GM12878 (cell line): ENCODE results near the gene COL4A2. TPM values are rescaled to one million over a fixed set of nuclear protein-coding genes. Genes with fewer than 3 reads are reported as not detected.

Experiments
- ATAC-seq: fragments of 200-7000 bp; cut with Tn5 transposase; 3 replicates; pipeline ENCODE4 v1.9.1; 2020; ENCODE audit warnings: mild to moderate bottlenecking, moderate library complexity
- BruUV-seq: library from RNA; stranded (reverse); fragments of 400-500 nt; replicated peaks from 2 replicates; lab custom pipeline; 2021; lab: Mats Ljungman, UMichigan
- CTCF ChIA-PET: fragments of 300-600 bp; sonication (Branson Sonifier 250); formaldehyde crosslinking; extraction: SDS; loops from one replicate; lab custom pipeline; 2021; ENCODE audit warnings: inconsistent platforms; lab: Yijun Ruan, JAX
- POLR2A ChIA-PET: fragments of 350-600 bp; formaldehyde crosslinking; extraction: SDS; loops from one replicate; lab custom pipeline; 2021; ENCODE audit warnings: inconsistent platforms; lab: Charles Lee
- RAD21 ChIA-PET: fragments of 300-600 bp; sonication (Branson Sonifier 250); formaldehyde crosslinking; loops from one replicate; lab custom pipeline; 2023; ENCODE audit warnings: antibody characterized with exemption; ENCODE audit not compliant: unreplicated experiment; lab: Charles Lee
- SMC1A ChIA-PET: fragments of 300-600 bp; sonication (Branson Sonifier 250); formaldehyde crosslinking; loops from one replicate; lab custom pipeline; 2023; ENCODE audit not compliant: unreplicated experiment, uncharacterized antibody; lab: Charles Lee
- DNase-seq: peaks from one replicate; pipeline ENCODE4 v3.0.0-alpha.2; 2011; ENCODE audit warnings: low read depth, low spot score
- FAIRE-seq: peaks from 3 replicates; lab custom pipeline; 2011; peaks lifted over from hg19 to GRCh38; lab: Jason Lieb, UNC
- H2AFZ ChIP-seq: 2 replicates; pipeline ENCODE4 v1.6.0; 2011; ENCODE audit warnings: low read depth, low read length, control low read depth; ENCODE audit not compliant: control insufficient read depth
- H3K27ac ChIP-seq: 2 replicates; pipeline ENCODE4 v1.5.1; 2011; ENCODE audit warnings: control low read depth; ENCODE audit not compliant: control insufficient read depth, insufficient read depth
- H3K27me3 ChIP-seq, 2 experiments: replicated peaks in 1 of 2; 2 replicates each; pipeline versions ENCODE4 v1.6.0 to v1.6.1; 2011; ENCODE audit warnings: low read length in 1 of 2; ENCODE audit not compliant: control insufficient read depth in 2 of 2, insufficient read depth in 2 of 2
- H3K36me3 ChIP-seq, 2 experiments: 2 replicates each; pipeline ENCODE4 v1.5.1; 2011; ENCODE audit warnings: low read length in 1 of 2; ENCODE audit not compliant: control insufficient read depth in 2 of 2, insufficient read depth in 2 of 2
- H3K4me1 ChIP-seq: 2 replicates; pipeline ENCODE4 v1.6.1; 2011; ENCODE audit warnings: mild to moderate bottlenecking, low read length, moderate library complexity, mixed read lengths; ENCODE audit not compliant: control insufficient read depth, insufficient read depth
- H3K4me2 ChIP-seq: 2 replicates; pipeline ENCODE4 v1.6.0; 2011; ENCODE audit warnings: control low read depth; ENCODE audit not compliant: control insufficient read depth, insufficient read depth
- H3K4me3 ChIP-seq: fragments of 200-600 bp; sonication (generic); 2 replicates; pipeline ENCODE4 v1.5.1; 2016
- H3K79me2 ChIP-seq: 2 replicates; pipeline ENCODE4 v1.6.0; 2011; ENCODE audit warnings: low read length; ENCODE audit not compliant: control insufficient read depth, insufficient read depth
- H3K9ac ChIP-seq: 2 replicates; pipeline ENCODE4 v1.8.0; 2011; ENCODE audit warnings: low read length, control low read depth, mixed read lengths; ENCODE audit not compliant: control insufficient read depth, insufficient read depth
- H3K9me3 ChIP-seq: replicated peaks from 3 replicates; pipeline ENCODE4 v1.5.1; 2011; ENCODE audit warnings: mild to moderate bottlenecking, low read length; ENCODE audit not compliant: control insufficient read depth, insufficient read depth
- H4K20me1 ChIP-seq: 2 replicates; pipeline ENCODE4 v1.6.0; 2011; ENCODE audit not compliant: control insufficient read depth, insufficient read depth
- NBN ChIP-seq: fragments of 450-650 bp; IDR thresholded peaks from 2 replicates; pipeline ENCODE4 v1.6.1; 2016
- NFYB ChIP-seq: IDR thresholded peaks from 2 replicates; pipeline ENCODE4 v1.6.1; 2011; ENCODE audit warnings: low read depth, mild to moderate bottlenecking, low read length, improper control_type of control experiment, moderate library complexity; ENCODE audit not compliant: insufficient read depth
- POLR2AphosphoS5 ChIP-seq: IDR thresholded peaks from 2 replicates; pipeline ENCODE4 v1.6.1; 2011; ENCODE audit warnings: mild to moderate bottlenecking, low read length, inconsistent platforms
- SMARCA5 ChIP-seq: fragments of 450-650 bp; IDR thresholded peaks from 2 replicates; pipeline ENCODE4 v1.6.1; 2017; ENCODE audit warnings: mild to moderate bottlenecking
- SUZ12 ChIP-seq: fragments of 200-600 bp; sonication (generic); IDR thresholded peaks from one replicate; pipeline ENCODE4 v1.6.1; 2018; ENCODE audit warnings: antibody characterized with exemption, mild to moderate bottlenecking; ENCODE audit not compliant: unreplicated experiment
- WGBS: methylation state at CpG from one replicate; pipeline ENCODE4 v1.1.6; 2016; ENCODE audit warnings: low lambda C conversion rate; ENCODE audit not compliant: insufficient replicate concordance, insufficient coverage; ENCODE audit errors: missing lambda C conversion rate; 5-methylcytosine and 5-hydroxymethylcytosine counted together
- in situ Hi-C: fragments of 300-500 bp; cut with MboI; formaldehyde crosslinking; loops from 9 replicates; pipeline ENCODE4 v1.14.3; 2018; ENCODE audit warnings: mixed read lengths
- intact Hi-C: fragments of 100-400 bp; cut with micrococcal nuclease; formaldehyde crosslinking; loops from one replicate; pipeline ENCODE4 v1.14.2; 2022; ENCODE audit not compliant: unreplicated experiment
- polyA plus RNA-seq, 11 experiments: library from polyadenylated mRNA; depleted of rRNA in 4 of 11; unstranded in 6 of 11; stranded (reverse) in 5 of 11; fragments of >200 nt; fragmentation: Nextera tagmentation in 4 of 11; fragmentation: Illumina TruSeq in 1 of 11; extraction: Ambion mirVana in 4 of 11; extraction: Trizol in 1 of 11; gene quantifications; 1 replicate in 1 of 11; 2 replicates in 10 of 11; pipeline versions ENCODE4 v1.2.1 to v1.2.3, GENCODE V29; 2011 to 2016; ENCODE audit warnings: inconsistent platforms in 2 of 11, missing spikeins in 2 of 11, low read depth in 1 of 11
- total RNA-seq, 4 experiments: library from RNA; depleted of rRNA in 3 of 4; stranded (reverse); fragments of >200 nt in 3 of 4; fragmentation: Illumina TruSeq in 1 of 4; extraction: Trizol in 1 of 4; gene quantifications; 2 replicates each; pipeline versions ENCODE4 v1.2.1 to v1.2.3, GENCODE V29; 2013 to 2021
- TF ChIP-seq, protein P1 (sequence below), 3 experiments: IDR thresholded peaks in 2 of 3; conservative IDR thresholded peaks in 1 of 3; 2 replicates each; pipeline ENCODE4 v1.5.1; 2011; ENCODE audit warnings: low read depth in 3 of 3, low read length in 3 of 3, mild to moderate bottlenecking in 3 of 3, control low read depth in 2 of 3, moderate library complexity in 2 of 3, inconsistent platforms in 1 of 3, mixed read lengths in 1 of 3; ENCODE audit not compliant: control insufficient read depth in 2 of 3, insufficient read depth in 1 of 3; ENCODE audit errors: extremely low read depth in 1 of 3
- TF ChIP-seq, protein P2 (sequence below): fragments of 450-650 bp; IDR thresholded peaks from 2 replicates; pipeline ENCODE4 v1.6.1; 2017; ENCODE audit warnings: antibody characterized with exemption, mild to moderate bottlenecking, moderate library complexity

The COL4A2 gene
- total and polyA plus RNA-seq, 10 of the 15 experiments (the other 5 are each of a cell fraction or from before 2014, with no cell fraction given): 0.16 to 1.6 (median 0.62) TPM; not detected in 3

DNA sequence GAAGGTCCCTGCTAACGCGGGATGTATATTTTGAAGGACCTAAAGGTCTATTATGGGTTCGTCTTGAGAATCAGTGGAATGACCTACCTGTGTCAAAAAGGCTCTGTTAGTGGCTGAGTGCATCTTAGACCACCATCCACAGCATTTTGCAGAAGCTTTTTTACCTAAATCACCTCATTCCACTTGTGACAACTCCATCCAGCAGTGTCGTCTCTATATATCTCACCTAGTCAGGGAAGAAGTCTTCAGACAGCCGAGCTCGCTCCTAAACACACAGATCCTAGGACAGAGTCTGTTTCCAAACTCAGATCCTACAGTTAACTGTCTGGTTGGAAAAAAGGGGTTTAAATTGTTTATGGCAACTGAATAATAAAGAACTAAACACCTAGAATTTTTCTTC lies 33.8 kb upstream of the COL4A2 start (continued):
- TF ChIP-seq NBN: no peak
- TF ChIP-seq SUZ12: no peak
- TF ChIP-seq SMARCA5: no peak
- TF ChIP-seq NFYB: no peak
- no peak for TF ChIP-seq POLR2AphosphoS5

DNA sequence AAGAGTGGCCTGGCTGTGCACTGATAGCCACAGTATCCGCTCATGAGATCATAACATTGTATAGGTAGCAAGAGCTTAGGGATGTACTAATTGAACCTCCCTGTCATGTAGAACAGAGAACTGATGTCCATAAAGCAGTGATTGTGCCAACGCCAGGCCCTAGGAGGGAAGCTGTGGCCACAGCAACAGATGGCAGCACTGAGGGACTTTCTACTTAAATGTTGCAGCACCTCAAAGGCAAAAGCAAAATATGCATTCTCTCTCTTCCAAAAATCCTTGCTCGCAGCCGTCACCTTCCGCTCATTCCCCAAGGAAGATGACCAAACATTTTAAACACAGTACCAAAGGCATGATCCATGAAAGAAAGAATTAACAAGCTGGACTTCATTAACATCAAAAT lies 32.4 kb upstream of the COL4A2 start:
- no peak overlapping the region for H3K27ac ChIP-seq
- TF ChIP-seq, protein P1, sequence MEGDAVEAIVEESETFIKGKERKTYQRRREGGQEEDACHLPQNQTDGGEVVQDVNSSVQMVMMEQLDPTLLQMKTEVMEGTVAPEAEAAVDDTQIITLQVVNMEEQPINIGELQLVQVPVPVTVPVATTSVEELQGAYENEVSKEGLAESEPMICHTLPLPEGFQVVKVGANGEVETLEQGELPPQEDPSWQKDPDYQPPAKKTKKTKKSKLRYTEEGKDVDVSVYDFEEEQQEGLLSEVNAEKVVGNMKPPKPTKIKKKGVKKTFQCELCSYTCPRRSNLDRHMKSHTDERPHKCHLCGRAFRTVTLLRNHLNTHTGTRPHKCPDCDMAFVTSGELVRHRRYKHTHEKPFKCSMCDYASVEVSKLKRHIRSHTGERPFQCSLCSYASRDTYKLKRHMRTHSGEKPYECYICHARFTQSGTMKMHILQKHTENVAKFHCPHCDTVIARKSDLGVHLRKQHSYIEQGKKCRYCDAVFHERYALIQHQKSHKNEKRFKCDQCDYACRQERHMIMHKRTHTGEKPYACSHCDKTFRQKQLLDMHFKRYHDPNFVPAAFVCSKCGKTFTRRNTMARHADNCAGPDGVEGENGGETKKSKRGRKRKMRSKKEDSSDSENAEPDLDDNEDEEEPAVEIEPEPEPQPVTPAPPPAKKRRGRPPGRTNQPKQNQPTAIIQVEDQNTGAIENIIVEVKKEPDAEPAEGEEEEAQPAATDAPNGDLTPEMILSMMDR (IDR thresholded peaks at IDR 0.05 in 2 of 3, conservative IDR thresholded peaks at IDR 0.05 in 1 of 3; ENCODE audit: control insufficient read depth in 2 of 3, extremely low read depth in 1 of 3, insufficient read depth in 1 of 3, low read depth in 3 of 3, low read length in 3 of 3): 0 out of 6 replicates have a peak, but pooled peaks of 1 of the 3 experiments have one; percentile 9
- TF ChIP-seq, protein P2, sequence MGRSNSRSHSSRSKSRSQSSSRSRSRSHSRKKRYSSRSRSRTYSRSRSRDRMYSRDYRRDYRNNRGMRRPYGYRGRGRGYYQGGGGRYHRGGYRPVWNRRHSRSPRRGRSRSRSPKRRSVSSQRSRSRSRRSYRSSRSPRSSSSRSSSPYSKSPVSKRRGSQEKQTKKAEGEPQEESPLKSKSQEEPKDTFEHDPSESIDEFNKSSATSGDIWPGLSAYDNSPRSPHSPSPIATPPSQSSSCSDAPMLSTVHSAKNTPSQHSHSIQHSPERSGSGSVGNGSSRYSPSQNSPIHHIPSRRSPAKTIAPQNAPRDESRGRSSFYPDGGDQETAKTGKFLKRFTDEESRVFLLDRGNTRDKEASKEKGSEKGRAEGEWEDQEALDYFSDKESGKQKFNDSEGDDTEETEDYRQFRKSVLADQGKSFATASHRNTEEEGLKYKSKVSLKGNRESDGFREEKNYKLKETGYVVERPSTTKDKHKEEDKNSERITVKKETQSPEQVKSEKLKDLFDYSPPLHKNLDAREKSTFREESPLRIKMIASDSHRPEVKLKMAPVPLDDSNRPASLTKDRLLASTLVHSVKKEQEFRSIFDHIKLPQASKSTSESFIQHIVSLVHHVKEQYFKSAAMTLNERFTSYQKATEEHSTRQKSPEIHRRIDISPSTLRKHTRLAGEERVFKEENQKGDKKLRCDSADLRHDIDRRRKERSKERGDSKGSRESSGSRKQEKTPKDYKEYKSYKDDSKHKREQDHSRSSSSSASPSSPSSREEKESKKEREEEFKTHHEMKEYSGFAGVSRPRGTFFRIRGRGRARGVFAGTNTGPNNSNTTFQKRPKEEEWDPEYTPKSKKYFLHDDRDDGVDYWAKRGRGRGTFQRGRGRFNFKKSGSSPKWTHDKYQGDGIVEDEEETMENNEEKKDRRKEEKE: no peak
- H3K4me3 ChIP-seq: no peak overlapping the region
- no peaks in the 10 kb centered on the region for H3K4me1 ChIP-seq
- ChIA-PET RAD21 (no interaction called here), POLR2A (interaction anchor here (1.2 kb wide), 1 partner anchor 10 kb away, joined by 3 read pairs; no protein-coding TSS in a partner anchor), SMC1A (interaction anchor here (0.8 to 1.3 kb wide), 2 partner anchors 148 to 169 kb away, joined by 3 read pairs; no protein-coding TSS in a partner anchor), CTCF (interaction anchor here (1.3 to 2.0 kb wide), 3 partner anchors 15 to 170 kb away, joined by 3 to 11 read pairs (median 4); no protein-coding TSS in a partner anchor)
- no peak overlapping the region for H3K9ac ChIP-seq
- H3K4me2 ChIP-seq: no peak overlapping the region
- DNase-seq: no peak
- H3K27me3 ChIP-seq: peaks cover 0 to 2% of the 10 kb centered on the region in 2 experiments; a peak in 3 of 4 replicates
- no peaks in the 10 kb centered on the region for H4K20me1 ChIP-seq
- no TSS peak for BruUV-seq
- peak; percentile 41; the same call in 2 of the 3 replicates for ATAC-seq
- no peak overlapping the region for H2AFZ ChIP-seq
- no peak for FAIRE-seq
- H3K9me3 ChIP-seq: no peaks in the 10 kb centered on the region
- no peaks in the 10 kb centered on the region for H3K79me2 ChIP-seq
- WGBS: 50% methylated on average over 5 of the region's 5 CpGs
- in situ Hi-C loops: no loop called here
- intact Hi-C loops: no loop called here
- H3K36me3 ChIP-seq: no peaks in the 10 kb centered on the region
